Bronchial epithelial cell (primary cell): ENCODE data around the gene ADGRD1. TPM values are rescaled to one million over a fixed set of nuclear protein-coding genes. Genes with fewer than 3 reads are reported as not detected.

Experiments
- DNase-seq: peaks from one replicate; pipeline ENCODE4 v3.0.0-alpha.2; 2010; ENCODE audit warnings: low read depth
- FAIRE-seq: peaks from 2 replicates; lab custom pipeline; 2011; peaks lifted over from hg19 to GRCh38; lab: Jason Lieb, UNC
- H3K27me3 ChIP-seq: 2 replicates; pipeline ENCODE4 v1.5.1; 2011; ENCODE audit warnings: low read length; ENCODE audit not compliant: control insufficient read depth, insufficient read depth
- H3K36me3 ChIP-seq: 2 replicates; pipeline ENCODE4 v1.5.1; 2011; ENCODE audit warnings: low read length; ENCODE audit not compliant: control insufficient read depth, insufficient read depth
- H3K4me3 ChIP-seq: 2 replicates; pipeline ENCODE4 v1.5.1; 2011; ENCODE audit warnings: mild to moderate bottlenecking, low read depth, low read length, control low read depth
- total RNA-seq: library from RNA; depleted of rRNA; stranded (reverse); fragments of >200 nt; gene quantifications from 2 replicates; pipeline ENCODE4 v1.2.1, GENCODE V29; 2014
- TF ChIP-seq, protein P1 (sequence below): IDR thresholded peaks from 2 replicates; pipeline ENCODE4 v1.5.1; 2011; ENCODE audit warnings: mild to moderate bottlenecking, moderate library complexity, low read length, control low read depth, inconsistent platforms; ENCODE audit not compliant: insufficient read depth, severe bottlenecking

The ADGRD1 gene
- total RNA-seq, 1 donor from 2014 or later = not detected

DNA sequence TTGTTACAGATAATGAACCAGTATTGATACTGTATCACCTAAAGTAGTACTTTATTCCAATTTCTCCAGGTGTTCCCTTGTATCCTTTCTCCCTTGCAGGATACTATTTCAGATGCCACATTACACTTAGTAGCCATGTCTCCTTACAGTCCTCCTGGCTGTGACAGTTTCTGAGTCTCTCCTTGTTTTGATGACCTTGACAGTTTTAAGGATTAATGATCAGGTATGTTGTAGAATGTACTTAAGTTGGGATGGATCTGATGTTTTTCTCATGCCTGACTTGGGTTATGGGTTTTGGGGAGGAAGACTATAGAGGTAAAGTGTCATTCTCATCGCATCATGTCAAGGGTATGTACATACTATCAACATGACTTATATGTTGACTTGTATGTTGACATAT is 193.6 kb downstream of the ADGRD1 start:
- no peak overlapping the region for H3K4me3 ChIP-seq
- DNase-seq (no peak), FAIRE-seq (no peak)
- no peaks in the 10 kb centered on the region for H3K27me3 ChIP-seq
- TF ChIP-seq, protein P1, sequence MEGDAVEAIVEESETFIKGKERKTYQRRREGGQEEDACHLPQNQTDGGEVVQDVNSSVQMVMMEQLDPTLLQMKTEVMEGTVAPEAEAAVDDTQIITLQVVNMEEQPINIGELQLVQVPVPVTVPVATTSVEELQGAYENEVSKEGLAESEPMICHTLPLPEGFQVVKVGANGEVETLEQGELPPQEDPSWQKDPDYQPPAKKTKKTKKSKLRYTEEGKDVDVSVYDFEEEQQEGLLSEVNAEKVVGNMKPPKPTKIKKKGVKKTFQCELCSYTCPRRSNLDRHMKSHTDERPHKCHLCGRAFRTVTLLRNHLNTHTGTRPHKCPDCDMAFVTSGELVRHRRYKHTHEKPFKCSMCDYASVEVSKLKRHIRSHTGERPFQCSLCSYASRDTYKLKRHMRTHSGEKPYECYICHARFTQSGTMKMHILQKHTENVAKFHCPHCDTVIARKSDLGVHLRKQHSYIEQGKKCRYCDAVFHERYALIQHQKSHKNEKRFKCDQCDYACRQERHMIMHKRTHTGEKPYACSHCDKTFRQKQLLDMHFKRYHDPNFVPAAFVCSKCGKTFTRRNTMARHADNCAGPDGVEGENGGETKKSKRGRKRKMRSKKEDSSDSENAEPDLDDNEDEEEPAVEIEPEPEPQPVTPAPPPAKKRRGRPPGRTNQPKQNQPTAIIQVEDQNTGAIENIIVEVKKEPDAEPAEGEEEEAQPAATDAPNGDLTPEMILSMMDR = no peak
- H3K36me3 ChIP-seq = no peaks in the 10 kb centered on the region

DNA sequence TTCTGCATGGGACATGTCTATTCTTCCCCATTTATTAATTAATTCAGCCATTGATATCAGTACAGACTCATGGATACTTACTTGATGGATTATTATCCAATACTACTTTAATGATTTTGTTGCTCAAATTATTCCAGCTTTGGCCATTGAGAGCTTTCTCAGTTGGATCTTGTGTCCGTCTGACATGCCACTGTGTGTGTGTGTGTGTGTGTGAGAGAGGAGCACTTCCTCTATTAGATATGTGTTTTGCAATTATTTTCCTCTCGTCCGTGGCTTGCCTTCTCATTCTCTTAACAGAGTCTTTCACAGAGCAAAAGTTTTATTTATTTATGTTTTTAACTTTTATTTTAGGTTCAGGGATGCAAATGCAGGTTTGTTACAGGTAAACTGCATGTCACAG is 194.2 kb downstream of the ADGRD1 start:
- Histone ChIP-seq H3K27me3 (no peaks in the 10 kb centered on the region), H3K36me3 (no peaks in the 10 kb centered on the region), H3K4me3 (no peak overlapping the region)
- TF ChIP-seq, protein P1 = no peak
- no peak for FAIRE-seq
- DNase-seq = no peak

DNA sequence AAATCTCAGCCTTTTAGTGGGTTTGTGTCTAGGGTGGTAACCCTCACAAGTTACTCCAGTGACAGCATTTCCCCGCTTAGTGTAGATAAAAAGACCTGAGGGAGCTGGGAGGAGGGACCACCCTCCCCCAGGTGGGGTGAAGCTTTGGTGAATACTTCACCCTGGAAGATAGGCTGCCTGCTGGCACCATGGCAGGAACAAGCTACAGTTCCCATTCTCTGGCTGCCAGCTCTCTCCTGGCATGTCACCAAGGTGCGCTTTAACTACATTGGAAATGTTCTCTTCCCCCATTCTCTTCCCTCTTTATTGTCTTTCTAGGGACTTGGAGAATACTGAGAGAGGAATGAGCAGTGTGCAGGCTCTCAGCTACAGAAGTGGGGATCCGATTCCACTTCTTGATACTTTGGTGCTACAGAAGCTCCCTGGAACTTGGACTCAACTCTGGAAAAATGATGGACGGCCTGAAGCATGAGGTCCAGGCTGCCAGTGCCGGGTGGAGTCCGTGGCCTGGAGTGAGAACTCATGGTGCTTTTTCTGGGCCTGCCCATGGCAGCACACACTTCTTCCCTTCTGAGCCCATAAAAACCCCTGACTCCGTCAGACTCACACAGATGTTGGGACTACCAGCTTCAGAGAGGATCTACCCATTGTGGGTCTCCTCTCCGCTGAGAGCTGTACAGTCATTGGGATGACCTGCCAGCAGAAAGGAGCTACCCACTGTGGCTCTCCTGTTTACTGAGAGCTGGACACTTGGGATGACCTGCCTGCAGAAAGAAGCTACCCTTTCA is 198.0 kb downstream of the ADGRD1 start:
- no peak overlapping the region for H3K4me3 ChIP-seq
- H3K36me3 ChIP-seq = no peaks in the 10 kb centered on the region
- TF ChIP-seq, protein P1 = no peak
- H3K27me3 ChIP-seq = no peaks in the 10 kb centered on the region
- no peak for FAIRE-seq
- no peak for DNase-seq

DNA sequence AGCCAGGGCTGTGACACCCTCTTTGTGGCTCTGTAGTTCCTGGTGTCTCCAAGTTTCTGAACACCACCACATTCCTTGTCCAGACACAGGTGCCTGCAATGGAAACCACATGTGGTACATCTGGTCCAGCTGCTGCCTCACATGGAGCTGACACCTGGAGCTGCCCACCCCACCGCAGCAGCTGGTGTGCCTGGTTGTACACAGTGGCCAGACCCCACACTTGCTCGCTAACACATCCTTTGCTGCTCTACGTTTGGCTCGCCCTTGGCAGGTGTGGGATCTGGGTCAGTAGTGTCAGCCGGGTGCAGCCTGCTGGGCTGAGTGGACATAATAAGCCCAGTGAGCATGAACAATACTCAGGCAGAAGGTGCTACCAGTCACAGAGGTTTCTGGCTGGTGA is 198.9 kb downstream of the ADGRD1 start:
- DNase-seq (no peak), FAIRE-seq (no peak)
- TF ChIP-seq, protein P1 = no peak
- no peaks in the 10 kb centered on the region for H3K27me3 ChIP-seq
- H3K4me3 ChIP-seq = no peak overlapping the region
- no peaks in the 10 kb centered on the region for H3K36me3 ChIP-seq

DNA sequence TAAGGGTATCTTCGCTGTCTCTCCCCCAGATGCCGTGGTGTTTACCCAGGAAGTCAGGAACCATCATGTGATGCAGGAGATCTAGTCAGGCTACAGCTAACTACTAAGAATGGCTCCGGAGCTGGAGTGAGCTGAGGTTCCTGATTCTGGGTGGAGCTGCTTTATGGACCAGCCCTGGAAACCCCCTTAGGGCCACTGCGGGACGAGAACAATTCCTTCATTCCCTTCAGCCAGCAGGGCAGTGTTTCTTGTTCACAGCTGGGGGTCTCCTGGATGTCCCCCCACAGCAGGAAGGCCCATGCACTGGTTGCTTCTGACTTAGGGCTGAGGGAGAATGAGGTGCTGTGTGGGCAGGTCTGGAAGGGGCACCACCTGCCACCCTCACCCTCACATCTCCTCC is 199.3 kb downstream of the ADGRD1 start:
- FAIRE-seq (no peak), DNase-seq (no peak)
- Histone ChIP-seq H3K4me3 (no peak overlapping the region), H3K36me3 (no peaks in the 10 kb centered on the region), H3K27me3 (no peaks in the 10 kb centered on the region)
- TF ChIP-seq, protein P1 = no peak

DNA sequence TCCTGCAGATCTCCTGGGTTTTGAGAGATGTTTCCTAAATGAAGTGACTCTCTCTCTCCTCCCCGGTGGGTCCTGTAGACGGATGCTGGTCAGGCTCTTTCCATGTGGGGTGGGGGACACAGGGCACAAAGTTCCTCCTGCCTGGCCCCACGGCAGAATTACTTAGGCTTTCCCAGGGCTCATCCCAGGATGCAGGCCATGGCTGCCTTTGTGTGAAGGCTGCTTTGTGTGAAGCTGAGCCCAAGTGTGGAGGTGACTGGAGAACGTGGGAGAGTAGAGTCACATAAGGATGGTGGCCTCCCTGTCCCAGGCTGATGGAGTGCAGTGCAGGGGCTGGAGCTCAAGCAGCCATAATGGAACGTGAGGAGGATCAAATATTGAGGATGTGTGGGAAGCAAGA is 200.2 kb downstream of the ADGRD1 start:
- no peak overlapping the region for H3K4me3 ChIP-seq
- H3K36me3 ChIP-seq = no peaks in the 10 kb centered on the region
- no peaks in the 10 kb centered on the region for H3K27me3 ChIP-seq
- DNase-seq = no peak
- TF ChIP-seq, protein P1 = no peak
- no peak for FAIRE-seq
